HT-29 (cell line): ENCODE results near the gene DBR1. TPM values are rescaled to one million over a fixed set of nuclear protein-coding genes. Genes with fewer than 3 reads are reported as not detected.

Experiments
- DNase-seq: peaks from one replicate; pipeline ENCODE4 v3.0.0-alpha.2; 2015; ENCODE audit warnings: low spot score
- total RNA-seq: library from RNA; depleted of rRNA; stranded (reverse); fragments of >200 nt; shearing (Covaris generic); gene quantifications from 2 replicates; pipeline ENCODE4 v1.2.3, GENCODE V29; 2014; rRNA removed

The DBR1 gene
- total RNA-seq, 1 experiment from 2014 or later, result 10.9 TPM

DNA sequence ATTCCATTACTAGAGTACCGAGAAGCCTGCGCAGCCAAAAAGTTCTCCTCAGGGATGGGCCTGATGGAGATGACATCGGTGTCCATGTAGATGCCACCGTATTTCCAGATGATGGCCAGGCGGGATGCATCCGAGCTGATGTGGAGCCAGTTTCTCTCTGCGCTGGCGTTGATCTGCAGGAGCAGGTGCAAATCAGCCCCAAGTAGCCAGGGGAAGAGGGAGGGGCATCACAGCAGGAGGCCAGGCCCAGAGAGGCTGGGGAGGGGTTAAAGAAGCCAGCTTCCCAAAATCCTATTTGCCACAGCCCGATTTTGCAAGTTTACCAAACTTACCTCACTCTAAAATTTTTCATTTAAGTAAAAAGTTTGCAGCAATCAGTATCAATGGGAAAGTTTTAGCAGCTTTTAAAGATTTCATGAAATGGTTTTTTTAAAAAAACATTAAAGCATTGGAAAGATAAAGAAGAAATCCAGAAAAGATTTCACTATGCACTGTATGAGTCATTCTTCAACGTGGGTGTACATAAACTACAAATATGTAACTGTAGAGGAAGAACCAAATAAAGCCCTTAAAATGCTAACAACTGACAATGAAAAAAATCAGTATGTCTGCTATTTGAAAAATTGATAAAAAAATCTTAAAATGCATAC lies 49.9 kb downstream of the DBR1 start:
- no peak for DNase-seq

DNA sequence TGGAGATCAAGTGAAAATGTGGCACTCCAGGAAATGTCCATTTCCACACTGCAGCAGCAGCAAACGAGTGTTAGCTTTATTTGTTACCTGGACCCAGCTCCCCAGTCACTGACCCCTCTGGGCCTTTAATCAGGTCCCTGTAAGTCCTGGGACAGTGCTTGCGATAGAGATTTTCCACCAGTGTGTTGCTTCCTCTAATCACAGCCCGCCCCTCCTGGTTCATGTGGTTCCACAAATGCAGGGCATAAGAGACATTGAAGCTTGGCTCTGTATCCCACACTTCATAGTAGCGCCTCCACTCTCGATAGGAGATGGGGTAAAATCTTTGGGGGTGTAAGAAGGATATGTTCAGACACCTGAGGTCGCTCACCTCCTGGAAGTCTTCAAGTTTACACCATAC lies 50.5 kb downstream of the DBR1 start:
- no peak for DNase-seq

DNA sequence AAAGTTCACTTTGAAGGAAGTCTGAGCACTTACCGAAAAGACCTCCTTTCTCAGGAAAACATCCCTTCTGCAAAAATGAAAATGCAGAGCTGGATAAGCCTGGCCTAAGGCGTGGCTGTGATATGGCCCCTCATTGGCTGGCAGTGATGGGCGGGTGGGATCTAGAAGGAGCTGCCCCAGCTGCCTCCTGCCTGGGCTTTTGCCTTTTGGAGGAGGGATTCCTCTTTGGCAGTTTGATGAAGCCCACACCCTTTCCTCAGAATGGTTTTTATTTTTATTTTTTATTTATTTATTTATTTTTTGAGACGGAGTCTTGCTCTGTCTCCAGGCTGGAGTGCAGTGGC lies 55.3 kb downstream of the DBR1 start:
- no peak for DNase-seq

DNA sequence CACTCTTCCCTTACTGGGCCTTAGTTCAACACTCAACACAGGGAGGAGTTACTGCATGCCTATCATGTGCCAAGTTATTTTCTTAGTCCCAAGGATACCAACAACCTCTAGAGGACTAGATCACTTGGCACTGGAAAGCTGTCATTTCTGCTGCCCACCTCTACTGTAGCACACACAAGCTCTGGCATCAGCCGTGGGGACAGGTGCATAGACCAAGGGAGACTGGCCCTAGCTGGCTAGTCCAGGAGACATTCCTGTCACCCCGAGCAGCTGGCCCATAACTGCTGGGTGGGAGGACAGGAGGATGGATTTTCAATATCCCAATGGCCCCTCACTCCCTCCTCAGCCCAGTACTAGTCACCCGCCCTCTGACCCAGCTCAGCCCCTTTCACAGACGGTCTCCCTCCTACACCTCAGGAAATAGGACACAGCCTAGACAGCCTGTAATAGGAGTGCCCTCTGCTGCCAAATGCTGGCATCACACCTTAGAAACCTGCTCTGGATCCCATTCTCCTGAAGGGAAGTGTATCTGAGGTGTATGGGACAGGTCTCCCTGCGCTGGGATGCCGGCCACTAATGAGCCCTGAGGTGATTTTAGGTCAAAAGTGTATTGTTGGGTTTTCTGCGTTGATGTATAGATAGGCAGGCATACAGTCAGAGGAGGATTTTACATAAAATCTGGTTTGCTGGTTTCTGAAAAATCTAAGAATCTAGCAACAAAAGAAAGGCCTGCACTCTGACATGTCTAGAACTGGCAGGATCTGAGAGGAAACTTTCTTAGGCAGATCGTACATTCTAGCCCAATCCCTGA lies 55.9 kb downstream of the DBR1 start:
- DNase-seq, result peak; percentile 85

DNA sequence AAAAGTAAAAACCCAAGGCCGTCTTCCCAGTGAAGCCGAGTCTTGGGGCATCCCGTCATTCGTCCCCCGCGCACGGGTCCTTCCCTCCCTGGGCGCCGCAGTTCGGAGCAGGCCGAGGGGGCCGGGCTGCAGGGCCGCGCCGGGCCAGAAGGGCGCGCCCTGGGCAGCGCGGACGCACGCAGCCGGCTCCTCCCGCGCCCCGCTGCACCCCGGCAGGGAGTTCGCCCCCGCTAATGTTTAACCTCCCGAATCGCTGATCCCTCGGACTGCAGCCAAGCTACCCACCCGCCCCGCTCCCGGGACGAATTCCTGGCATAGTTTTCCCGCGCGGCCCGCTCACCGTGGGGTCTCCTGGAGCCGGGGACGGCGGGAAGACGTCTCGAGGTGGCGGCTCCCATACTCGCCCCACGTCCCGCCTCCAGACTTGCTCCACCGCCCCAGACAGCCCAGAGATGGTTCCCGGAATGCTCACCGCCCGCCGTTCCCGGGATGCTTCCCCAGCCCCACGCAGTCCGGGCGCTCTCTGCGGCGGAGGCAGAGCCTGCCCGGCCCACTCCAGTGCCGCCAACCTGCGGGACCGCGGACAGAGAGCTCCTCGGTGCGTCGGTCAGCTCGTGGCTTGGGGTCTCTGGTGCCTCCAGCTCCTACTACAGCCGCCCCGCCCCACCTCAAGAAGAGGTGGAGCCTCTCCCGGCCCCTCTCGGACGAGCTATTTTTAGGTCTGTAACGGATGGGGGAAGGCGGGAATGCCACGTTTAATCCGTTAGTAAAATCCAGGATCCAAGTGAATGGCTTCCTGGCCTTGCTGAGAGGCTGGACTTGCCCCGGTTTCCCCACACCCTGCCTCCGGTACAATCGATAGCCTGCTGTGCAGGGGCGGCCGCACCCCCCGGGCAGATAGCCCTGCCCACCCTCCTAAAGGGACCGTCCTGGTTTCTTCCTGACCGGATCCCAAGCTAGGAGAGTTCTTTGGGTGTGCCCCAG lies 59.4 kb downstream of the DBR1 start, which contains the start of gene DZIP1L:
Gene DZIP1L (minus strand): TSS at position 621 of the 984 bp plus-strand sequence. CDS start 11,637 bp downstream, outside the sequence.
- DNase-seq, result peak; percentile 35

DNA sequence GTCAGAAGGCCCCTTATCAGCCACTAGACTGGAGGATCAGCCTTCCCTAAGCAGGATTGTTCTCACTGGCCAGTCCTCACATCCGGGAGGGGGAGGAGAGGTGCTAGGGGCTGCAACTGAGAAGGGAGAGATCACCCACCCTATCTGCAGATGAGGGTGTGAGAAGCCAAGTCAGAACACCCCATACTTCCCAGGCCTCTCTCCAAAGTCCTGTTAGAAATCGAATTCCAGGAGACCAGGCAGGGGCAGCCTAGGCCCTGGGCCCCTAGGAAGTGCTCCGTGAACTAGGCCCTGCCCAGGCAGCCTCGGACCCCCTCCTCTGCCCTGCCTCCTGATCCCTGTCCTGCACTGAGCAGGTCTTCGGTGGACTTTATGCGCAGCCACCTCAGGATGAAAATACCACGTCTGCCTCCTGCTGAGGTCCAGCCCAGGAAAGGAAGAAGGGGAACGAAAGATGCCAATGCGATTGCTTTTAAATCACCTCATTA lies 60.2 kb downstream of the DBR1 start:
- no peak for DNase-seq

DNA sequence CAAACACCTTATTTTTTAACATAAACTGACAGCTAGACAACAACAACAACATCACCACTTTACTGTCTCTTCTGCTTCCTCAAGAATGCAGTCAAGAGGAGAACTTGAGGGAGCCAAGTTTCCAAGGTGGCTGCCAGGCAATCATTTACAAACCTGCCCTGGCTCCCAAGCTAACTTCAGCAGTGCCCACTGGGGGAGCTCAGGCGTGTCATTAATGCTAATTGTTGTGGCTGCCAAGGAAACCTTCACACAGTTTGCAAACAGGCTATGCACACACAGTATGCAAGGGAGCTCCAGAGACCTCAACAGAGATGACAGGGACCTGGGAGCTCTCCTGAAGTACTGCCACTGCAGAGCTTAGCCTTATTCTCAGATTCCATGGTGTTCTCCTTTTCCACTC lies 61.4 kb downstream of the DBR1 start:
- DNase-seq, result peak; percentile 22

DNA sequence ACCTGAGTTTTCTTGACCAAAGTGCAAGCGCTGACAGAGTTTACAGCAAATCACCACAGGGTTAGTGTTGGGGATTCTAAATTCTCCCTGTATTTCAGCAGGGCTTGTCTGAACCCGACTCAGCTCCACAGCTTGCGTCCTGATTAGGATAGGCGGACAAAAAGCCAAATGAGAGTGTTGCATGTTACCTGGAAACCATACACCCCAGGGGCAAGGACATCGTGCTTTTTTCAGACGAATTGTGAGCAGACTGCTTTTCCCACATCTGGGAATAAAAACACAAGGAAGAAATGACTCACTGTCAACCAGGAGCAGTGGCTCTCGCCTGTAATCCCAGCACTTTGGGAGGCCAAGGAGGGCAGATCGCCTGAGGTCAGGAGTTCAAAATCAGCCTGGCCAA lies 62.4 kb downstream of the DBR1 start:
- no peak for DNase-seq

Other genes starting within 250 kb of the DBR1 start
- 0.05 TPM in 1 of 2 replicates, not detected in the other for gene CLDN18, start 164.8 kb downstream of the DBR1 start, total RNA-seq
- not detected in 2 replicates for gene DZIP1L, start 59.3 kb downstream of the DBR1 start, total RNA-seq
- not detected in 2 replicates for gene A4GNT, start 42.5 kb downstream of the DBR1 start, total RNA-seq
- 21.7 and 26.6 TPM in 2 replicates for gene ARMC8, start 12.4 kb upstream of the DBR1 start, total RNA-seq
- 0.21 TPM in 1 of 2 replicates, not detected in the other for gene NME9, start 154.9 kb upstream of the DBR1 start, total RNA-seq
- 1.3 and 2.9 TPM in 2 replicates for gene MRAS, start 173.7 kb upstream of the DBR1 start, total RNA-seq